Transverse colon (tissue), 4 donors: Measurements from ENCODE around the gene TRNT1.

Source experiments
- POLR2A ChIP-seq: fragments of 450-650 bp; IDR thresholded peaks from one replicate; pipeline ENCODE4 v1.6.1; 2016; ENCODE audit warnings: antibody characterized with exemption, mild to moderate bottlenecking, moderate library complexity
- POLR2AphosphoS5 ChIP-seq, 3 donors: sonication (generic); formaldehyde crosslinking; IDR thresholded peaks; one replicate each; pipeline ENCODE4 v1.6.1; 2016; ENCODE audit warnings: antibody characterized with exemption in 3 of 3
- TF ChIP-seq, protein P1 (sequence below), 5 experiments: fragments of 200-600 bp in 3 of 5; fragments of 450-650 bp in 2 of 5; sonication (generic) in 3 of 5; IDR thresholded peaks; 1 replicate in 2 of 5; 2 replicates in 3 of 5; pipeline ENCODE4 v1.5.1; 2016 to 2017; ENCODE audit warnings: antibody characterized with exemption in 5 of 5, inconsistent platforms in 3 of 5, mild to moderate bottlenecking in 2 of 5, moderate library complexity in 1 of 5

DNA sequence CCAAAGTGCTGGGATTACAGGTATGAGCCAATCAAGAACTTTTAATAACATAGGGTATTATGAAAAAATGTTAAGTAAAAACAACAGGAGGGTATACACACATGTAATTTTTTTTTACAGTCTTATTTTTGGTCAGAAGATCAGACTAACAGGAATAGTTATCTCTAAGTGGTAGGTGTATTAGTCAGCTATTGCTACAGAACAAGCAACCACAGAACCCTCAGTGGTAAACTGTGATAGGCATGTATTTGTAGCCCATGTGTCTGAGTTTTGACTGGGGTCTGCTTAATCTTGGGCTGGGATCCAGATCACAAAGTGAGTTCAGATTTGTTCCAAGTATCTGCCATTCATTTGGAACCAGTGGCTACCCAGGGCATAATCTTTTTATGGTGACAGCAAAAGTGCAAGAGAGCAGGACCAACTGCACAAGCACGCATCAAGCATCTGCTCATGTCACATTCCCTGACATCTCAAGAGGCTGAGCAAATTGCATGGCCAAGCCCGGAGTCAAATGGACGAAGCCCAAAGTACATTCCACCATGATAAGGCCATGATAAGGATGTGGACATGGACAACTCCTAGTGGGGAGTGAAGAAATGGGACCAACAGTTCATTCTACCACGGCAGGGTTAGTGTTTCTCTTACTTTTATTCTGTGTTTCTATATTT is 13.6 kb upstream of the TRNT1 start:
- TF ChIP-seq, protein P1, sequence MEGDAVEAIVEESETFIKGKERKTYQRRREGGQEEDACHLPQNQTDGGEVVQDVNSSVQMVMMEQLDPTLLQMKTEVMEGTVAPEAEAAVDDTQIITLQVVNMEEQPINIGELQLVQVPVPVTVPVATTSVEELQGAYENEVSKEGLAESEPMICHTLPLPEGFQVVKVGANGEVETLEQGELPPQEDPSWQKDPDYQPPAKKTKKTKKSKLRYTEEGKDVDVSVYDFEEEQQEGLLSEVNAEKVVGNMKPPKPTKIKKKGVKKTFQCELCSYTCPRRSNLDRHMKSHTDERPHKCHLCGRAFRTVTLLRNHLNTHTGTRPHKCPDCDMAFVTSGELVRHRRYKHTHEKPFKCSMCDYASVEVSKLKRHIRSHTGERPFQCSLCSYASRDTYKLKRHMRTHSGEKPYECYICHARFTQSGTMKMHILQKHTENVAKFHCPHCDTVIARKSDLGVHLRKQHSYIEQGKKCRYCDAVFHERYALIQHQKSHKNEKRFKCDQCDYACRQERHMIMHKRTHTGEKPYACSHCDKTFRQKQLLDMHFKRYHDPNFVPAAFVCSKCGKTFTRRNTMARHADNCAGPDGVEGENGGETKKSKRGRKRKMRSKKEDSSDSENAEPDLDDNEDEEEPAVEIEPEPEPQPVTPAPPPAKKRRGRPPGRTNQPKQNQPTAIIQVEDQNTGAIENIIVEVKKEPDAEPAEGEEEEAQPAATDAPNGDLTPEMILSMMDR (IDR thresholded peaks at IDR 0.05) = no peak
- TF ChIP-seq POLR2AphosphoS5 (IDR thresholded peaks at IDR 0.05) = no peak
- TF ChIP-seq POLR2A = no peak
